Fibroblast of skin of left biceps (primary cell): ENCODE measurements around the gene INTS11.

ENCODE experiments used
- DNase-seq, 2 experiments: peaks; one replicate each; pipeline ENCODE4 v3.0.0-alpha.2; 2013; ENCODE audit warnings: low read depth in 2 of 2

The INTS11 gene

GRCh38 chr1:1312450-1313314, 11.8 kb downstream of the INTS11 start:
- no peak for DNase-seq

DNA sequence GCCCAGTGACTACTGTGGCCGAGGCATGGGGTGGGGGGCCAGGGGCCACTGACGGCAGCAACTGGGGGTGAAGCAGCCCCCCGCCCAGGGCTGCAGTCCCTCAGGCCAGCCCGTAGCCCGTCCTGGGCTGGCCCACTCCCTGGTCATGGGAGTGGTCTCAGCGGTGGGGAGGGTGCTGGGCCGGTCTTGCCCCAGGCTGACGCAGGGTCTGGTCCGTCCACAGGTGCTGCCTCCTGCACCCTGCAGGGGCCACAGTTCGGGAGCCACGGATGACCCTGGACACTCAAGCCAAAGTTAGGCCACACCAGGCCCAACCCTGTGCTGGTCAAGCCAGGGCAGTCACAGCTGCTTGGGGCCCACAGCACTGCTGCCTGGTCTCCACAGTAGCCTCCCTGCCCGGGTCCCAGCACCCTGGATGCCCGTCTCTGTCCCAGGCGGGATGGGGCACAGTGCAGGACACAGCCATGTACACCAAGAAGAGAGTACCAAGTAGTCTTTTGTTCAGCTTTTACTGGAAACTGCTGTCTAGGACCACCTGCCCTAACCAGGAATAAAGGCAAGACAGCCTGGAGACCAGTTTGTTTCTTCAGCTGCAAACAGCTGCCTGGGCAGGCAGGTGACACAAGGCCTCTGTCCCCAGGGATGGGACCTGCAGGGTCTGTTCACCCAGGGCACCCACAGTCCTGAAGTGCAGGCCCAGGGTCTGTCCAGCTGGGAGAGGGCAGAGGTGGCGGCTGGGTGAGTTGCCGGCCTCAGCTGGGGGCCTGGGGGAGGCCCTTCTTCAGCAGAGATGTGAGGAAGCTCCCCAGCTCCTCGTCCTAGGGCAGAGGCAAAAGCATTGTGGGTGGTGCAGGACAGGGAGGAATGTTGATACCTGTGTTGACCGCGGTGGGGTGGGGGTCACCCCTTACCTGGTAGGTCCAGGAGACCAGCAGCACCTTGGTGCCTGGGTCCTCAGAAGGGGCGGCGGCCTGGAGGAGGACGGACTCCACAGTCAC, 13.1 kb downstream of the INTS11 start:
- no peak for DNase-seq

DNA sequence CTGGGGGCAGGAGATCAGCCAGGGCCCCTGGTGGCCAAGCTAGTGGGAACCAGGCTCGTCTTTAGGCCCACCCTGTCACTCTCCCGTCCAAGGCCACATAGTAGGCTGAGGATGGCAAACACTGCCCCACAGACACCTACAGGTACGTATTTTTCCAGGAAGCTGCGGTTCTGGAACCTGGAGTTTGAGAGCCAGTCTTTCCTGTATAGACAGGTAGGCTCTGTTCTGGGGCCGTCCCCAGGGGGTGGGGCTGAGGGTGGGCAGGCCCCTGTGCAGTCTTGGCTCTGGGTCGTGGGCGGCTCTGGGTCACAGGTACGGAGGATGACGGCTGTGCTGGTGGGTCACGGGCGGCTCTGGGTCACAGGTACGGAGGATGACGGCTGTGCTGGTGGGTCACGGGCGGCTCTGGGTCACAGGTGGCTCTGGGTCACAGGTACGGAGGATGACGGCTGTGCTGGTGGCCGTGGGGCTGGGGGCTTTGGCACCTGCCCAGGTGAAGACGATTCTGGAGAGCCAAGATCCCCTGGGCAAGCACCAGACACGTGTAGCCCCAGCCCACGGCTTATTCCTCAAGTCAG, 13.9 kb downstream of the INTS11 start:
- DNase-seq = no peak

- no peak for DNase-seq
Observed at GRCh38 chr1:1310109-1310385, 14.4 kb downstream of the INTS11 start.

DNA sequence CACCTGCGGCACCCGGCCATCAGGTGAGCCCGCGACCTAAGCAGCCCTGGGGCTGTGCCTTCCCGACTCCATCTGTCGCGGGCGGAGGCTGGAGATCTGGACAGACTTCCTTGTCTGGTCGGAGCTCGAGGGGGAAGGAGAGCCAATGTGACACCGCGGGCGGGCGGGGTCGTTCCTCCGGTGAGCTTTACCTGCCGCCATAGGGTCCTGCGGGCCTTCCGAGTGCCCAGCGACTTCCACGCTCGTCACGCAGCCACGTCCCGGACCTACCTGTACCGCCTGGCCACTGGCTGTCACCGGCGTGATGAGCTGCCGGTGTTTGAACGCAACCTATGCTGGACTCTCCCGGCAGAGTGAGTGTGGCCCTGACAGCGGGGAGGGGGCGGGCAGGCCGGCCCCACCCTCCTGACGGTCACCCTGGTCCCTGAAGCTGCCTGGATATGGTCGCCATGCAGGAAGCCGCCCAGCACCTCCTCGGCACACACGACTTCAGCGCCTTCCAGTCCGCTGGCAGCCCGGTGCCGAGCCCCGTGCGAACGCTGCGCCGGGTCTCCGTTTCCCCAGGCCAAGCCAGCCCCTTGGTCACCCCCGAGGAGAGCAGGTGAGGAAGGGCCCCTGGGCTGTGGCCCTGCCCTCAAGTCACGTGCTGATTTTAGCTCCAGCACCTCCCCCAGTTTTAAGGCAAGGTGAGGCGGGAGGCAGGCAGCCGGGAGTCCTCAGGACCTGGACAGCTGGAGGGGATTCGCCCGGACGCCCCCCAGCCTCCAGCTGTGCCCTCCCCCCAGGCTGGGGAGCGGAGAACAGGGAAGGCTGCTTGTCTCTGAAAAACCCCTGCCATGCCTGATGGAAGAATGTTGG, 15.0 kb downstream of the INTS11 start:
- no peak for DNase-seq

- DNase-seq = no peak
Observed at GRCh38 chr1:1308756-1309250, 15.7 kb downstream of the INTS11 start.

- DNase-seq = peak; percentile 86 to 89
Observed at GRCh38 chr1:1307923-1308755, 16.3 kb downstream of the INTS11 start, which contains the start of the genes ACAP3 and PUSL1. TSS of gene ACAP3 (minus strand) at chr1:1307930. CDS start at chr1:1307815, 115 bp downstream. TSS of gene PUSL1 (plus strand) at chr1:1308597. CDS start at chr1:1308644, 47 bp downstream.

DNA sequence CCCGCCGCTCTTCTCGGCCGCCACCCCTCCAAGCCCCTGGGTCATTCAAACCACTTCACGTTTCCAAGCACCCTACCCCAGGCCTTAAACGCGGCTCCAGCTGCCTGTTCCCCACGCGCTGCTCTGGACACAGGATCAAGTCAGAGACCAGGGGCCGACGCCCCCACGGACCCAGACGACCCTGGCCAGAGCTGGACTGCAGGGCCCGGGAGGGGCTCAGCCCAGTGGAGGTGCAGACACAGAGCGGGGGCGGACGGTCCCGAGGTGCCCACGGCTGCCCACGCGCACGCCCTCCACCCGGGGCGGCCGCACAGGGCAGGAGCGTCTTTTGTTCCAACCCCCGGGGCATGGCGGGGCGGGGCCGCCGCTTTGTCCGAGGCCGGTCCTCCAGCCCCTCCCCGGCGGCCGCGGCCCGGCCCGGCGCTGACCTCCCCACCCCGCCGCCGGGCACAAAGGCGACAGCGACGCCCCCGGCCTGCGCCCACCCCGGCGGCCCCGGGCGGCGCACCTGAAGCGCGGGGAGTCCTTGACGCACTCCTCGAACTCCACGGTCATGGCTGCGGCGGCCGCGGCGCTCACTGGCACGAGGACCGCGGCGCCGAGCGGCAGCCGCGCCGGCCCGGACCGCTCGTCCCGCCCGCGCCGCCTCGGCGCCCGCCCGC, 17.1 kb downstream of the INTS11 start:
- DNase-seq = no peak

GRCh38 chr1:1306661-1307260, 17.7 kb downstream of the INTS11 start:
- no peak for DNase-seq

GRCh38 chr1:1306070-1306660, 18.3 kb downstream of the INTS11 start:
- no peak for DNase-seq

- peak; percentile 32 to 43 for DNase-seq
Observed at GRCh38 chr1:1305300-1306069, 19.0 kb downstream of the INTS11 start.

DNA sequence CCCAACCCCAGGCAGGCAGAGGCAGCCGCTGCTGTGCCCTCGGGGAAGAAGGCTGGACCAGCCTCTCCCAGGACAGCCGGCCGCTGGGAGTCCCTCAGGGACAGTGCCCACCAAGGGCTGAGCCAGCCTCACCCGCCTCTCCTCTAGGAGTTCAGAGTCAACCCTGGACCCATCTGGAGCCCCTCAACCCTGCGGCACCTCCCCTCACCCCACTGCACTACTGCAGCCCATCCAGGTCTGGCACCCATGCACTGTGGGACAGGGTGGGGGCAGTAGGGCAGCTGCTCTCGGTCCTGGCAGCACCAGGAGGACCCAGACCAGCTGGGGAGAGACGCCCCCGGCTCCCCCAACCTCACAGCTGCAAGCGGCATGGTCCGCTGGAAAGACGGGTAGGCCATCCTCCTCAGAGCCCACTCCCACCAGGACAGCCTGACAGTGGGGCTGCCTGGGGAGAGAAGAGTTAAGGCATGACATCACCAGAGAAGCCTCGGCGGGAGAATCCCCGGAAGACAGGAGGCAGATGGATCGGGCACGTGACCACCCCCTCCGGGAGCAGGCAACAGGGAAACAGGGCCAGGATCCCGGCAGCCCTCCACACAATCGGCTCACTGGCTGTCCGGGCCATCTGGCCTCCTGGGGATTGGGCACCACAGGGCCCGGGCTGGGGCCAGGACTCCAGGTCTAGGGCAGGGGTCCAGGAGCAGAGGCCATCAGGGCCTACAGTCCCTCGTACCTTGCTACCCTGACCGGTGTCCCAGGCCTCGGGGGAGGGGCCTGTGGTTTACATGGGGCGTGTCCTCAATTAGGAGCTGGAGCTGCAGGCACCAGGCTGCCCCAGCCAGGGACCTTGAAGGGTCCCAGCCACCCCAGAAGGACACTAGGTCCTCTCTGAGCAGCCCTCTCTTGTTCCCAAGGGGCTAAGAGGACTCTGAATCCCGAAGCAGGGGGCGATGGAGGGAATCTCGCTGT, 19.8 kb downstream of the INTS11 start:
- peak; percentile 36 to 40 for DNase-seq

- no peak for DNase-seq
Observed at GRCh38 chr1:1303736-1304135, 20.7 kb downstream of the INTS11 start.

GRCh38 chr1:1302951-1303509, 21.4 kb downstream of the INTS11 start:
- no peak for DNase-seq

DNA sequence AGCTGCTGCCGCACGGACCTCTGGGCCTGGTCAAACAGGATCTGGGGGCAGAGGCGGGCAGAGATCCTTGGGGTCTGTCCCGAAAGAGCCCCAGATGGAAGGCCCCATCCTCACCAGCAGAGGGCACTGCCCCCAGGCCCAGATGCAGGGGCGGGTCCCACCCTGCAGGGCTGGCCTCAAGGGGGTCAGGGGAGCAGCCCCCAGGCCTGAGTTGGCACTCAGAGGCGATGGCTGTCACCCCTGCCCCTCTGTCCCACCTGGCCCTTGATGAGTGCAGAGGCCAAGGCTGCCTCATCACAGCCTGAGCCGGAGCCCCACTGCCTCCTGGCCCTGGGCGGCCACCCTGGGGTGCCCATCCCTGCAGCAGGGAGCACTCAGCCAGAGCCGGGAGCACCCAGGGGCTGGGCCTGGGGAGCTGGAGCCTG, 22.4 kb downstream of the INTS11 start:
- DNase-seq = no peak

- no peak for DNase-seq
Observed at GRCh38 chr1:1300352-1300739, 24.1 kb downstream of the INTS11 start.
